ENCODE results near the gene GOLGA1. TPM values are rescaled to one million over a fixed set of nuclear protein-coding genes. Genes with fewer than 3 reads are reported as not detected.

Gene GOLGA1
- 14.4 and 14.8 TPM in 2 replicates for total RNA-seq

DNA sequence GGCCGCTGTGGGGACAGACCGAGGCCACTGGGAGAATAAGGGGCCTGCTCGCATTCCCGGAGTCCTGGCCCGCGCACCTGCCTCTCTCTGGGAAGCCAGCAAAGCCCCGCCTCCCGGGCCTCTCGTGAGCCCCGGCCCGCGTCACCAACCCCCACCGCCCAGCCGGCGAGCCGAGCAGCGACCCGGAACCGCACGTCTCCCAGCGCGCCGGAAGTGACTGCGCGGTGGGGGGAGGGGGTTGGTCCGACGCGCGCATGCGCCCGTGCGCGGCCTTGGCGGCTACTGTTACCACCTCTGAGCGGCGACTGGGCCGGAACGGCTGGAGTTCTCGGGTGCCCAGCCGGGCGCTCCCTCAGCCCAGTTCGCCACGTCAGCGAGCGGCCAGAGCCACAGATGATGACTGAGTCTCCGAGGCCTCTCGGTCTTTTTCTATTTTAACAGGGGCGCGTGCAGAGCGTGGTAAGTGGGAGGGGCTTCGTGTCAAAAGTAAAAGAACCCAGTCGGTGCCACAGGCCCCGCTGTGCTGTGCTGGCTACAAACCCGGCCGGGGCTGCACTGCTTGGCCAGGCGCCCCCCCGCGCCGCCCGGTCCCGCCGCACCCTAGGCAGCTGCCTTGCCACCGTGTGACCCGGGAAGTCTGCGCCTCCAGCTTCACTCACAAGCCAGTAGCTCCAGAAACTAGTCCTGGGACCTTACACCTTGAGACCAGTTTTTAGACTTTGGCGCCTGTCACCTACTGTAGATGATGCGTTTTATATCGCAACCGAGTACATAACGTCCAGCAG is at the start of gene GOLGA1:
TSS of gene GOLGA1 (minus strand) at position 190 of the 785 bp plus-strand sequence. CDS start 2,372 bp downstream, outside the sequence.

DNA sequence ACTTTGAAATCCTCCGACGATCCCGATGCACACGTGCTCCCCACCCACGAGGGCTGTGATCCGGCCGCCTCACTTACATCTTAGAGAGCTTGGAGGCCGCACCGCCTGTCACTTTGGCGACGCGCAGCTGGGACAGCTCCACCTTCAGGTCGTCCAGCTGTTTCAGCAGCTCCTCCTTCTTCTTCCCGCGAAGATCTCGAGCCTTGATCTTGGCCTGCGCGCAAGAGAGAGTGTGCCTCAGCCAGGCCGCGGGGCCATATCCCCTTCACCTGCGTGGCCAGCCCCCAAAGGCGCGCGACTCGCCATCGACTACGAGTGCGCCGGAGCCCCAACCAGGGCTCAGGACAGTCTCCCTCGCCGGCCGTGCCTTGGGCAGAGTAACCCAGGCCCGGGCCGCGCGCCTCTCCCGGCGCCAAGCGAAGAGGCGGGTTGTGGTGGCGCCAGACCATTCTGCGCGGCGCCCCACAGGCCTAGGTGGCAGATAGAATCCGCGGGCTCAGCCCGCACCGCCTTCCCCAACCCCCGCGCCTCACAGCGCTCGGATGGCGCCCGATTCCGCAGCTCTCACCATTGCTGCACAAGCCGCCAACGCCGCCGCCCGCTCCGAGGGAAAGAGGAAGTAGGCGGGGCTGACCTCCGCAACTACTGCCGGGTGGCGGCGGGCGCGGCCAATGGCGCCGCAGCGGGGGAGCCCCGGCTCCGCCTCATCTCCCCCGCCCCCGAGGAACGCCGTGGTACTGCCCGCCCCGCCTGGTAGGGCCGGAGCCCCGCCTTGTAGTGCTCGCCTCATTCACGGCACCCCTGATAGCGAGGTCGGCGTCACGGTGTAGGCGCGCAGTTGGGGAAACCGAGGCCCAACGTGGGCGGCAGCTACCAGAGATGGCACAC is 79.3 kb downstream of the GOLGA1 start, which contains the start of the genes ARPC5L and RPL35:
TSS of gene ARPC5L (plus strand) at position 789 of the 888 bp plus-strand sequence. CDS start 7,161 bp downstream, outside the sequence.
TSS of gene RPL35 (minus strand) at position 616 of the 888 bp plus-strand sequence. CDS start at position 571, 45 bp downstream.

DNA sequence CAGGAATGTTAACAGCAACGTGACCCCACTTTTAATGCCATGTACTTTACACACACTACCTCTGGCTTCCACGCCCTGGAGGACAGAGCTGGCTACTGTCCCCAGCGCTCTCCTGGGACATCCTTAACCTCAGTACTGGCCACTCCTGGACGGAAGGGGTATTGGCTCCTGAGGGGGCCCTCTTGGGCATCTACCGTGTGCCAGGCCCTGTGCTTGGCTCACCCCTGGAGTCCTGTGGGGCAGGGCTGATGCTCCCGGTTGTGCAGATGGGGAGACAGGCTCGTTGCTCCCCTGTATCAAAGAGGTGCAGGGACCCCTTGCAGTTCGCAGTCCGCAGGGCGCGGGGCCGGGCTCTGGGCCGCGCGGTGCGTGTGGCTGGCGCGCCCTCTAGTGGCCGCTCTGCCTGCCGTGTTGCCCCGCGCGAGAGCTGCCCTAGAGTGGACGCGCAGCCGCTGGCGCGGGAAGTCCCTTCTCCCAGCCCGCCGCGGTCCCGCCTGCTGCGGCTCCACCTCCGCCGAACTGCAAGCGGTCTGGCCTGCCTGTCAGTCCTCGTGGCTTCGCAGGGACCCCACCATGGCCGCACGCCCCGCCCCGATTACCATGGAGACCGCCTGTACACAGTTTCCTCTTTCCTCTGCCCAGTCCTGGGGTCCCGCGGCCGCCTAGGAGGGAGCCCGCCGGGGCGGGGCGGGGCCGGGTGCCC is 87.9 kb downstream of the GOLGA1 start, which contains the start of gene WDR38:
TSS of gene WDR38 (plus strand) at position 632 of the 703 bp plus-strand sequence. CDS start 72 bp downstream, outside the sequence.

Small RNA genes lying within 50 kb of the gene (small RNA-seq; reads per million reads assigned to genes)
- gene RNU4-82P = not detected

Other genes with a start within 250 kb of the GOLGA1 start
- gene NR6A1, start 169.8 kb downstream of the GOLGA1 start, total RNA-seq = 0.27 and 1.2 TPM in 2 replicates
- gene OLFML2A, start 163.9 kb downstream of the GOLGA1 start, total RNA-seq = 0.07 TPM in 1 of 2 replicates, not detected in the other
- gene WDR38, start 87.6 kb downstream of the GOLGA1 start, total RNA-seq = not detected in 2 replicates
- 1,911 and 2,001 TPM in 2 replicates for gene RPL35, start 79.1 kb downstream of the GOLGA1 start, total RNA-seq
- gene ARPC5L, start 79.0 kb downstream of the GOLGA1 start, total RNA-seq = 41.3 and 43.0 TPM in 2 replicates
- 12.2 and 13.8 TPM in 2 replicates for gene SCAI, start 202.4 kb upstream of the GOLGA1 start, total RNA-seq
- gene PPP6C, start 248.7 kb upstream of the GOLGA1 start, total RNA-seq = 50.9 and 53.8 TPM in 2 replicates

Measured in thoracic aorta endothelial cell (primary cell).